ENCODE results near the gene SNAPC3.
"Not testable (repeated sequence)": the region's sequence is repeated elsewhere in the genome, so short reads cannot be mapped to it uniquely, and the experiment has no call there.

SNAPC3 gene

DNA sequence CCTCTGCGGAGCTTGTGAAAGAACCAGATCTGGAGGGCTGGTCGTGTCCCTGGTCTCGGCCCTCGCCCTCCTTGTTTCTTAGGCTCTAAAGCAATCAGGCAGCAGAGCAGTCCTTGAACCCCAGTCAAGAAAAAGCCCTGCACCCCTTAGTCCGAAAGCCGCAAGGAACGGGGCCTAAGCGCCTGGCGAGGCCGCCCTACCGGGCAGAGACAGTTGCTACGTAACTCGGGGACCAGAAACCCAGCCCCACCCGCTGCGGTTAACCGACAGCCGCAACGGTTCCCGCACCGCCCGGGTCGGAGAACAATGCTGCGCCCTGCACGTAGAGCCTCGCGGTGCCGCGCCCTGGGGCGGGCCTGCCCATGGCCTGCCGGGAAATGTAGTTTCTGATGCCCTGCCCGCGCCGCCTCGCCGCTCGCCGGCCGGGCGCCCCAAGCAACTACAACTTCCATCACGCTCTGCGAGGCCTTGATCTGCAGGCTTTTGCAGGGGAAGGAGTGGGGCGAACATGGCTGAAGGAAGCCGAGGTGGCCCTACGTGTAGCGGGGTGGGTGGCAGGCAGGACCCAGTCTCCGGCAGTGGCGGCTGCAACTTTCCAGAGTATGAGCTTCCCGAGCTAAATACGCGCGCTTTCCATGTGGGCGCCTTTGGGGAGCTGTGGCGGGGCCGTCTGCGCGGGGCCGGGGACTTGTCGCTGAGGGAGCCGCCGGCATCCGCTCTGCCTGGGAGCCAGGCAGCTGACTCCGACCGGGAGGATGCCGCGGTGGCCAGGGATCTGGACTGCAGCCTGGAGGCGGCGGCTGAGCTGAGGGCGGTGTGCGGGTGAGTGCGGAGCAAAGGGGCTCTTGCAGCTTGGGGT, at the start of gene SNAPC3:
Gene SNAPC3 (plus strand): TSS at position 505 of the 859 bp plus-strand sequence. CDS start 4 bp downstream, at position 509.
- peak; percentile 88 for DNase-seq (ENCODE audit: low read depth)

GRCh38 chr9:15373881-15374280, 48.8 kb upstream of the SNAPC3 start:
- DNase-seq (ENCODE audit: low read depth): no peak

DNA sequence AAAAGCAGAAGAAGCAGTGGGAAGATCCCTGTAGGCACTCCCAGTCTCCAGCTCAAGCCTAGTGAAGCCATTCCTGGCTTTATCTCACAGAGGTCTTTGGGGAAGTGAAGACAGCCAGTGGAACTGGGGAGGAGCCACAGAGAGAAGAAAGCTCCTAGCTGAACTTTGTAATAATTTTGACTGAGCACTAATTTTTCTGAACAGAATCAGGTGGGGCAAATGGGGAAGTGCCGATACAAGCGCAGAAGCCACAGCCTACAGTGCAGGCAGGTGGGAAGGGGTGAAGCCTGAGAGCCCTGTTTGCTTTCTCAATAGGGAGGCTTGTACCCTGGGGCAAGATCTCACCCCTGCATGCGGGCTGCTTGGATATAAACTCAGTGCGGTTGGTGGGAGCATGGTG, 48.4 kb upstream of the SNAPC3 start:
- no peak for DNase-seq (ENCODE audit: low read depth)

GRCh38 chr9:15374825-15375224, 47.9 kb upstream of the SNAPC3 start:
- DNase-seq (ENCODE audit: low read depth): no peak

- DNase-seq (ENCODE audit: low read depth): no peak
Observed at GRCh38 chr9:15377625-15378540, 44.8 kb upstream of the SNAPC3 start.

DNA sequence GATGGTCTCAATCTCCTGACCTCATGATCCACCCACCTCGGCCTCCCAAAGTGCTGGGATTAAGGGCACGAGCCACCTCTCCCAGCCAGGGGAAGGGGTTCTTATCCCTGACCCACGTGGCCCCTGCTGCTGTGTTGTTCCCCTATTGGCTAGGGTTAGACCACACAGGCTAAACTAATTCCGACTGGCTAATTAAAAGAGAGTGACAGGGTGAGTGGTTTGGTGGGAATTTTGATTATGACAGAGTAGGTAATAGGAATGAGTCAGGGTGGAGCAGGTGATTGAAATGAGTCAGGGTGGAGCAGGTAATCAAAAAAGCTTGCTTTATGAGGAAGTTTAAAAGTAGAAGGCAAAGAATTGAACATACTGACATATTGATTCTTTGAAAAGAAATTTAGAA, 43.4 kb upstream of the SNAPC3 start:
- not testable (repeated sequence) for DNase-seq (ENCODE audit: low read depth)

GRCh38 chr9:15379888-15380287, 42.8 kb upstream of the SNAPC3 start:
- DNase-seq (ENCODE audit: low read depth): not testable (repeated sequence)

GRCh38 chr9:15381491-15381890, 41.2 kb upstream of the SNAPC3 start:
- no peak for DNase-seq (ENCODE audit: low read depth)

GRCh38 chr9:15386465-15386864, 36.2 kb upstream of the SNAPC3 start:
- DNase-seq (ENCODE audit: low read depth): no peak

GRCh38 chr9:15389173-15389572, 33.5 kb upstream of the SNAPC3 start:
- no peak for DNase-seq (ENCODE audit: low read depth)

DNA sequence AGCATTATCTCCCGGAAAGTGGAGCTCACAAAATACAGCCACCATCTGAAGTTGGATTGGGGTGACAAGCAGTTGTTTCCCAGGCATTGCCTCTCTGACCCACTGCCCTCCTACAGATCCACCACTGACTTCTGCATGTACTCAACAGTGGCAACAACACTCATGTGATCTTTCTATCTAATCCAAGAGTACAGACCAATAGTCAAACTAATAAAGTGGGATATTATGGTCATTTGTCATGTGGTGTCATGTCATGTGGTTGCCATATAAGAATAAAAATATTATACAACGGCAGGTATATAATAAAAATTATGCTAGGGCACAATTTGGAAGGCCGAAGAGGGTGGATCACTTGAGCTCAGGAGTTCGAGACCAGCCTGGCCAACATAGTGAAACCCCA, 33.0 kb upstream of the SNAPC3 start:
- DNase-seq (ENCODE audit: low read depth): no peak

GRCh38 chr9:15390201-15390600, 32.5 kb upstream of the SNAPC3 start:
- DNase-seq (ENCODE audit: low read depth): no peak

GRCh38 chr9:15392363-15392762, 30.3 kb upstream of the SNAPC3 start:
- DNase-seq (ENCODE audit: low read depth): no peak

DNA sequence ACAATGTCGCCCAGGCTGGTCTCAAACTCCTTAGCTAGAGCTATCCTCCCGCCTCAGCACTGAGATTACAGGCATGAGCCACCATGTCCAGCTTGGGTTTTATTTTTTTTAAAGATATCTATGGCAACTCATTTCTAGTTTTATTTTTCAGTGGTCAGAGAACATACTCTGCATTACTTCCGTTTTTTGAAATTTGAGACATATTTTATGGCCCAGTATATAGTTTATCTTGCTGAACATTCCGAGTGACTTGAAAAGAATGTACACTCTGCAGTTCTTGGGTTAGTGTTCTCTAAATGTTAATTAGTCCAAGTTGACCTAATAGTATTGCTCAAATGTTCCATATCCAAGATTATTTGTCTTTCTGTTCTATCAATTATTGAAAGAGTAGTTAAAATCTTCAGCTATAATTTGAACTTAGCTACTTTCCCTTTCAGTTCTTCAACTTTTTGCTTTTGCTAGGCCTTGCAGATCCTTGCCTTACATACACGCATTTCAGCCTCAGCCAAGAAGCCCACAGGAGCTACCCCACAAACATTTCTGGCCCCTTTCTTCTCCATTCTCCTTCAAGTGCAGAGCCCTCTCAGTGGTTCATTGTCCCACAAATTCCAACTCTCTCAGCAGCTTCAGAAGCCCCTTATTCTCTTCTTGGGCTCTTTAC, 22.3 kb upstream of the SNAPC3 start:
- no peak for DNase-seq (ENCODE audit: low read depth)

DNA sequence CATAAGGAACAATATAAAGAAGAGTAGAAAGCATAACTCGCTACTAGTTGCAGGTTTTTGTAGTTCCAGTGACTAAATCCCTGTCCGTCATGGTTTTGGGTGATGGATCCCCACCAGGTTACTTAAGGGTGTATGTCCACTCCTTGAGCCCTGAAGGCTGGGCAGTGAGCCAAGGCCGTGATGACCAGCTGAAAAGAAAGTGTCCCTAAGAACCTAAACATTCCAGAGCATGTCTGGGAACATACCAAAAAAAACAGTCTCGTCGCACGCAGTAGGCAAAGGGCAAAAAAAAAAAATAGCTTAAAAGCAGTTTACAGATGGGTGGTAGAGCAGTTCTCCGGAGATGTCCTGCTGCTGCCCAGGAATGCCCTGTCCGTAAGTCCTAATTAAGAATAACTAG, 21.4 kb upstream of the SNAPC3 start:
- no peak for DNase-seq (ENCODE audit: low read depth)

GRCh38 chr9:15403155-15403554, 19.5 kb upstream of the SNAPC3 start:
- DNase-seq (ENCODE audit: low read depth): no peak

GRCh38 chr9:15404171-15404570, 18.5 kb upstream of the SNAPC3 start:
- no peak for DNase-seq (ENCODE audit: low read depth)

DNA sequence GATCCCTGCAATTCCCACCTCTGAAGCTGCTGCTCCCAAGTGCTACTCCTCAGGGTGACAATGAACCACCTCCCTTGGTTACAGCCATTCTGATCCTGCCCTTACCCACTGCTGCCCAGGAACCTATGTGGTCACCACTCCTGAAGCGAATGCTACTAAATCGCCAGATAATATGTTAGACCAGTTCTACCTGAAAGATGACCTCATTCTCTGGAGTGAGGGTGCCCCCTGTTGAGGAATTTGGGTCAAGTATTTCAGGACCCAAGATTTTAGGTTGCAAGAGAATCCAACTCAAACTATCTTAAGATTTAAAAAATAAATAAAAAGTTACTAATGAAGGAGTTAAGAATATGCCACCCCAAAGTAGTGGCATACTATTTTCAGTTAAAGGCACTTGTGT, 5.8 kb upstream of the SNAPC3 start:
- no peak for DNase-seq (ENCODE audit: low read depth)

DNA sequence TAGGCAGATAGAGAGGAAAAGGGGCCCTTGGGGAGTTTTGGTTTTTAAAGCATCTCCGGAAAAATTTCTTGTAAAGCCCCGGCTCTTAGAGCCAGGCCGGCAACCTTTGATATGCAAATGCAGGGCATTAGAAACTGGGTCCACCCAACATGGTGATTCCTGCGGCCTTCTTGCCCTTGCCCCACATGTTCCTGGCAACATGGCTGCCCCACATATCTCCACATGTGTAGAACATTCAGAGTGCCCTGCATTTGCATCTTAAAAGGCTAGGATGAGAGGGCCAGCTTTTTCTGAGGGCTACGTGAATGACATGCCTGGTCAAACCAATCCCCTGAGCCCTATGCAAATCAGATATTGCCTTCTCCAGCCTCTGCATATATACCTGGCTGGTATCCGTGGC, 5.0 kb upstream of the SNAPC3 start:
- DNase-seq (ENCODE audit: low read depth): no peak

DNA sequence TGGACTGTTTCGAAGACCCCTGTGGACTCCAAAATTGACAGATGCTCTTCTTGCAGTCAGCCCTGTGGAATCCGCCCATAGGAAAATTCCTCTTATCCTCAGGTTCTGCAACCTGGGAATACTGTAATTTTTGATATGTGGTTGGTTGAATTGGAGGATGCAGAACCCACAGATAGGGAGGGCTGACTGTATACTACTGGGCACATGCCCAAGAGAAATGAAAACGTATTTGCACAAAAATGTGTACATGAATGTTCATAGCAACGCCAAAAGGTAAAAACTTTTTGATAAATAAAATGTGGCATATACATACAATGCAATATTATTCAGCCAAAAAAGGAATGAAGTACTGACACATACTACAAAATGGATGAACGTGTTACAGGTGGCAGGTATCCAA, 1.9 kb upstream of the SNAPC3 start:
- no peak for DNase-seq (ENCODE audit: low read depth)

GRCh38 chr9:15421532-15421931, 1.1 kb upstream of the SNAPC3 start:
- no peak for DNase-seq (ENCODE audit: low read depth)

- DNase-seq (ENCODE audit: low read depth): no peak
Observed at GRCh38 chr9:15421990-15422371, 695 bp upstream of the SNAPC3 start.
